Breast epithelium (tissue), 3 donors: ENCODE results near the gene IKZF3.

Experiments
- CTCF ChIP-seq, 3 donors: fragments of 450-650 bp; IDR thresholded peaks; one replicate each; pipeline ENCODE4 v1.5.1; 2016 to 2017; ENCODE audit warnings: antibody characterized with exemption in 3 of 3, mild to moderate bottlenecking in 3 of 3, moderate library complexity in 3 of 3
- POLR2A ChIP-seq: fragments of 450-650 bp; IDR thresholded peaks from one replicate; pipeline ENCODE4 v1.6.1; 2016; ENCODE audit warnings: antibody characterized with exemption, mild to moderate bottlenecking, moderate library complexity
- POLR2AphosphoS5 ChIP-seq, 3 donors: sonication (generic); formaldehyde crosslinking; IDR thresholded peaks; one replicate each; pipeline ENCODE4 v1.6.1; 2017; ENCODE audit warnings: antibody characterized with exemption in 3 of 3

DNA sequence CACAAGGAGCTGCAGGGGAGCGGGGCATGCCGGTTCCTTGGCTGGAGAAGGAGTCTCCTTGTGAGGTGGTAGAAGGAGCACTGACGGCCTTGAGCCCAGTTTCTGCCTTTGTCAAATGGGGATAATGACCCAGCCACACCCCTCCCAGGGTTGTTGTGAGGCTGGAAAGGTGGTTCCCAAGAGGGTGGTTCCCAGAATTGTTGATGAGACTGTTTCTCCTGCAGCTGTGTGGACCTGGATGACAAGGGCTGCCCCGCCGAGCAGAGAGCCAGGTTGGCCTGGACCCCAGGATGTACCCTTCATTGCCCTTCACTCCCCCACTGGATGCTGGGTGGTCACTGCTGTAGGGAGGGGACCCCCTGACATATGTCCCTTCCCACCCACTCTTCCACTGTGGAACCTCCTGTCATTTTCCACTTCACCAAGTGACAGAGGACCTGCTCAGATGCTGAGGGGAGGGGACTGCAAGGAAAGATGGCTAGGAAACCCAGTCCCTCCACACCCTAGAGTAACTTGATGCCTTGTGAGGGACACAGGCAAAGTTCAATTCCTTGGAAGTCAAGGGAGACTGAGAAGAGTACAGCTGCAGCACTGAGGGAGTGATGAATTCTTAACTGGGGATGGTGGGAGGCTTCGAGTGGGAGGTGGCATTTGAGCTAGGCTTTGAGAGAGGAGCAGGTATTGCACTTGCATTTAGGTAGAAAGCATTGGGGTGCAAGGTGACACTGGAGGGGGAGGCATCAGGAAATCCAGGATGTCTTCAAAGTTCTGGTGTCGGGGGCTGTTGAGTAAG, 144.4 kb downstream of the IKZF3 start:
- TF ChIP-seq POLR2A (no peak), CTCF (IDR thresholded peaks at IDR 0.05) (no peak), POLR2AphosphoS5 (IDR thresholded peaks at IDR 0.05) (no peak)
